ACHN (cell line): ENCODE measurements around the gene MS4A6E.

ENCODE experiments used
- DNase-seq: peaks from one replicate; pipeline ENCODE4 v3.0.0-alpha.2; 2015
- in situ Hi-C: cut with HindIII; loops from 2 replicates; pipeline ENCODE4 v1.10.0; 2017; ENCODE audit warnings: low sequenced_read_pairs, low pct_ligation_motif_present, low pct_unique_long_range_greater_than_20kb

The MS4A6E gene

GRCh38 chr11:60367896-60368295 is 40.8 kb downstream of the MS4A6E start:
- in situ Hi-C loops, result no loop called here
- DNase-seq, result no peak

GRCh38 chr11:60370252-60370810 is 43.3 kb downstream of the MS4A6E start:
- DNase-seq, result no peak
- in situ Hi-C loops, result no loop called here

- no peak for DNase-seq
- in situ Hi-C loops, result no loop called here
Measured at GRCh38 chr11:60370811-60371298, 43.8 kb downstream of the MS4A6E start.

GRCh38 chr11:60371386-60371785 is 44.3 kb downstream of the MS4A6E start:
- in situ Hi-C loops, result no loop called here
- DNase-seq, result no peak

- no peak for DNase-seq
- in situ Hi-C loops, result no loop called here
Measured at GRCh38 chr11:60371854-60372253, 44.8 kb downstream of the MS4A6E start.

GRCh38 chr11:60372767-60373166 is 45.7 kb downstream of the MS4A6E start:
- DNase-seq, result no peak
- in situ Hi-C loops, result no loop called here

GRCh38 chr11:60375316-60375715 is 48.3 kb downstream of the MS4A6E start:
- in situ Hi-C loops, result no loop called here
- no peak for DNase-seq

- no peak for DNase-seq
- in situ Hi-C loops, result no loop called here
Measured at GRCh38 chr11:60376601-60377000, 49.5 kb downstream of the MS4A6E start.

- in situ Hi-C loops, result no loop called here
- DNase-seq, result no peak
Measured at GRCh38 chr11:60377401-60378136, 50.5 kb downstream of the MS4A6E start.

GRCh38 chr11:60378354-60378753 is 51.3 kb downstream of the MS4A6E start, which contains the start of gene MS4A7:
MS4A7 (plus strand) TSS chr11:60378532; CDS start chr11:60383142, 4,610 bp downstream.
- in situ Hi-C loops, result no loop called here
- DNase-seq, result no peak

- DNase-seq, result no peak
- in situ Hi-C loops, result no loop called here
Measured at GRCh38 chr11:60389279-60389910, 62.3 kb downstream of the MS4A6E start.

- no peak for DNase-seq
- in situ Hi-C loops, result no loop called here
Measured at GRCh38 chr11:60390419-60390818, 63.4 kb downstream of the MS4A6E start.
